HL-60/S4 treated with phorbol 12-myristate 13-acetate at 8.2 ng/mL for 4 days and 3 days (cell line): ENCODE results near the gene MAMLD1.

Experiments
- in situ Hi-C: fragments of 300-500 bp; cut with MboI; formaldehyde crosslinking; loops from 2 replicates; pipeline ENCODE4 v1.15.0; 2022; ENCODE audit warnings: low sequenced_read_pairs

Gene MAMLD1

DNA sequence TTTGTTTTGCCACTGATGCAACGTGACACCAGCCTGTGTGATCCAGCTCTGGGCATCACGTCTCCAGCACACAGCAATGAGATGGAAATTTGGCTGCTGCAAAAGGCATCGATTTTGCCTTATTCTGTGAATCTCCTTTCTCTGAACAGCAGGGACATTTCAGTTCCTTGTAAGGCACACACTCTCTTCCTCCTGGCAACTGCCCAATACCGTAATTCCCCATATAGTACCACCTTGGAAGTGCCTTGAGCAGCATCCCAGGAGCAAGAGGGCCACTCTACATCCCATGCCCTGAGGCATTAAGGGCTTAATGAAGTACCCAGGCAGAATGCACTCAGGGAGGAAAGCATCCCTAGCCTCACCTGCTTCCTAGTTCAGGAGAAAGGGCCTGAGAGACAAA is 10.5 kb upstream of the MAMLD1 start:
- in situ Hi-C loops = no loop called here

DNA sequence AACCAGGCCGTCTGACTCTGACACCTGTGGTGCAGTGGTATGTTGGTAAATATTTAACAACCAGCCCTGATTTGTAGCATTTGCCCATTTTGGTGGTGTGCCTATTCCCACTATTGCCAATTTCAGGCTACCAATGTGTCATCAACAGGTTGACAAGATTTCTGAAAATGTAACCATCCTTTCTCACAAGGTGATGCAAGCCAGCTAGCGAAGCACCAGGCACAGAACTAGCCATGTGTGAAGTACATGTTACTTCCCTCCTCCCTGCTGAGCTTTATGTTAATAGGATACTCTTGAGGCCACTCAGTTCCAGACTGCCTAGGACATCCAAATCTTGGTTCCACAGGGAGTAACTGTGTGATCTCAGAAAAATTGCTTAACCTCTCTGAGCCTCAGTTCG is 7.2 kb upstream of the MAMLD1 start:
- in situ Hi-C loops = no loop called here

DNA sequence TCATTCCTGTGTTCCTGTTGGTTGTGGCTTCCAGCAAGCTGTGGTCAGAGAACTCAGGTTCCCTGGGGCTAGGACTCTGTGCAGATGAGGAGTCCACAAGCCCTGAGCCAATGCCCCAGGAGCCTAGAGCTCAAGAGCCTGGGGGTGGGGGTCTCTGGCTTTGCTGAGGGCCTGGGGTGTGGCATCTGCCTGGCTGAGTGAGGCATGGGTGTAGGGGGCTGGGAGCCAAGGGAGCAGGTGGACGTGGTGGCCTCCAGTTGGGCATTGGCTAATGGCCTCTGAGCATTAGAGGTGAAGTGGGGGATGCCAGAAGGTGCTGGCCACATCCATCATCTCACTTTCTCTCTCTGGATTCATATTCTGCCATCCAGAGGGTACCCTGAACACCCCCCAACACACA is 5.3 kb upstream of the MAMLD1 start:
- in situ Hi-C loops = no loop called here

DNA sequence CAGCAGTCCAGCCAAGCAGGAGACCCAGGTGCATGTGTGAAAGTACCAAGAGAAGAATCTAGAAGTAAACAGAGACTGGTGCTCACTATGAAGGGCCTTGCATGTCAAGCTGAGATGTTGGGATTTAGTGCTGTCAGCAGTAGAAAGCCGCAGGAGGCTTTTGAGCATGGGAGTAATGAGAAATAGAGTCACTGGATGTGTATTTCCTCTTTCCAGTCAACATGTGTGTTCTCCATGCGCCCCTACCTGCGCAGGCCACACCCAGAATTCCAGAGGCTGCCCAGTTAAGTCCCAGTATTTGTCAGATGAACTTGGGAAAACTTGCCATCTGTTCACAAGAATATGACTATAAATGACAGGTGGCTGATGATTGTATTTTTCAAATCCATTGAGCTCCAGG is 4.5 kb upstream of the MAMLD1 start:
- in situ Hi-C loops = no loop called here

DNA sequence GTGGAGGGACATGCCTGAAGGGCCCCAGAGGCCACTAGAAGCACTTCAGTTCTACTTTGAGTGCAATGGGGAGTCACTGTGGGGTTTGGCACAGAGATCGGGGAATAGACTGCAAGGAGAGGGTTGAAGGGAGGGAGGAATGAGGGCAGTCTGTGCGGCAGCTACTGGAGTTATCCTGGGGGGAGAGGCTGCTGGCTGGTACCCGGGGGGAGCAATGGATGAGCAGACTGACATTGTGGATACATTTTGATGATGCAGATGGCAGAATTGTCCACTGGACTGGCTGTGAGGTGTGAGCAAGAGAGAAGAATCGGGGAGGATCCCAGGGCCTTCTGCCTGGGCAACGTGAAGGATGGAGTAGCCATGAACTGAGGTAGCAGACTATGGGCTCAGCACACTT is 2.8 kb upstream of the MAMLD1 start:
- in situ Hi-C loops = no loop called here

DNA sequence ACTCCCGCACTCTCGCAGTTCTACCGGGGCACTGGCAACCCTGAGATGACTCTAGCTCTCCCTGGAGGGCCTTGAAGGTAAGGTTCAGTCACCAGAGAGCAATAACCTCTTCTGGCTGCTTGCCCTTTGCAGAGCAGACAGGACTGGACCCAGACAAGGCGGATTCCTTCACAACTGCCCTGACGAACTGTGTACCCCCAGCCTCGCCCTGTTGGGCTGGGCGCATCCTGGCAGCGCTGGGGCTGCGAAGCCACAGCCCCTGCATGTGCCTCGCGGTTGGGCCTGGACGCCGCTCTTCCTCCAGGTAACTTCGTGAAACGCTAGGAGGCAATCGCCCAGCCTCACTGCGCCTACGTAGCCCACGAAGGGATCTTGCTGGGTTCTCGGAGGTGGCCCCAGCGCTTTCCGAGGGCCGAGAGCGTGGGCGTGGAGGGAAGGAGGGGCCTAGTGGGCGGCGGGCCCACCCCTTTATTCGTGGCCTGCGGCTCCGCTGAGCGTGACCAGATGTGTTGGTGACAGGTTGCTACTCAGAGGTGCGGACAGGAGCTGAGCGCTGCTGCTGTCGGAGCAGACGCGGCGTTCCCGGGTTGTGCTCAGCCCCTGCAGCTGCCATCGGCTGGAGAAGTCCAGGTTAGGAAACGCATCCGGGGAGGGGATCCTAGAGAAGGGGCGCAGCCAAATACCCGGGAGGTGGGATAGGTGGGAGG is 1.9 kb upstream of the MAMLD1 start:
- in situ Hi-C loops = no loop called here

DNA sequence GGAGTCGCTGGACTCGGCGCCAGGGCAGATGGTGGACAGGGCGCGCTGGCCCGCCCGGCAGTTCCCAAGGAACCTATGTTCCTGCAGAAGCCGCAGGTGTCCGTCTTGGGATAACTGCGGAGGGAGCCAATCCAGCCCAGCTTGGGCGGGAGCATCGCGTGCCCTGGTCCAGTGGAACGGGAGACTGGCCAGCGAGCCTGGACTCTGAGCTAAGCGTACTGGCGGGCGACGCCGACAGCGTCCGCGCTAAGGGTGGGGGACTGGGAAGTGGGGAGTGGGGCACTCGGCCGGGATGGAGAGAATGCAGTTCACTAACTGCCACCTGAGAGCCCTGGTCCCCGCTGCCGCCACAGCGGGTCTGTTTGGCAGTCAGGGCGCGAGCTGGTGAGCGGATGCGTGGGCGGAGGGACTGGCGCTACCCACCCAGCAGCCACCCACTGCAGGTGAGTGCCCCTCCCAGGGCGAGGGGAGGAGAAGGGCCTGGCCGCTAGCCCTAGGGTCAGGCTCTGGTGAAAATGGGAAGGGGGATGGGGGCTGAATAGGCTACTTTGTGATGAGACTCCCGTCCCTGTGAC is 1.3 kb upstream of the MAMLD1 start:
- in situ Hi-C loops = no loop called here

DNA sequence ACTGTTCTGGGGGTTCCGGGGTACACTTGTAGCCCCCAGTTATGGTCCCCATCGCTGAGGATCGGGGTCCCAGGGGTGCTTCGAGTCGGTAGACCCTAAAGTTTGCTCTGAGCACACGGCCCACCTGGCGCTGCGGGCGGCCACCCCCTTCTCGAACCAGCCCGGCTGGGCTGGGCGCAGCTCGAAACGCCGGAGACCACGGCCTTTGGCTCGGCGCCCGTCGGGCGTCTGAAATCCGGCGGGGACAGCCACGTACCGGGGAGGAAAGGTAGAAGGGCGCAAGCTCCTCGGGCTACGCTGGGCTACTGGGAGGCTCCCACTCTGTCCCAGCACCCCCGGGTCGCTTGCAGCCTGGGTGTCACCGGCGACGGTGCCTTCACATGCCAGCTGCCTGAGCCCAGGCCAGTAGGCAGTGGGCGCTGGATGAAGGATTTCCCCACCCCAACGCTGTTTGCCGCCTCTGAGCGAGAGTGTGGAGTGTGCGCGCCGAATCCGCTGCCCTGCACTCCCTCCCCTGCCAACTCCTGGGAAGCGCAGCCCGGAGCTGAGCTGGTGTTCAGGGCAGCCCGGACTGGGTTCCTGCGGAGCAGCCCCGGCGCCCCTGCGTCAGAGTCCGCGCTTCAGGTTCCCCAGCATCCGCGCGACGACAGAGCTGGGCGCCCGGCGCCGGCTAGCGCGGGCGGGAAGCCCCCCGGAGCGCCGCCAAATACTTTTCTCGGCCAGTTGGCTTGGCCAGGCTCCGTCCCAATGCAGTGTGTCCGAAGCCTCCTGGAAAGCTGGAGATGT is 637 bp downstream of the MAMLD1 start:
- in situ Hi-C loops = no loop called here

DNA sequence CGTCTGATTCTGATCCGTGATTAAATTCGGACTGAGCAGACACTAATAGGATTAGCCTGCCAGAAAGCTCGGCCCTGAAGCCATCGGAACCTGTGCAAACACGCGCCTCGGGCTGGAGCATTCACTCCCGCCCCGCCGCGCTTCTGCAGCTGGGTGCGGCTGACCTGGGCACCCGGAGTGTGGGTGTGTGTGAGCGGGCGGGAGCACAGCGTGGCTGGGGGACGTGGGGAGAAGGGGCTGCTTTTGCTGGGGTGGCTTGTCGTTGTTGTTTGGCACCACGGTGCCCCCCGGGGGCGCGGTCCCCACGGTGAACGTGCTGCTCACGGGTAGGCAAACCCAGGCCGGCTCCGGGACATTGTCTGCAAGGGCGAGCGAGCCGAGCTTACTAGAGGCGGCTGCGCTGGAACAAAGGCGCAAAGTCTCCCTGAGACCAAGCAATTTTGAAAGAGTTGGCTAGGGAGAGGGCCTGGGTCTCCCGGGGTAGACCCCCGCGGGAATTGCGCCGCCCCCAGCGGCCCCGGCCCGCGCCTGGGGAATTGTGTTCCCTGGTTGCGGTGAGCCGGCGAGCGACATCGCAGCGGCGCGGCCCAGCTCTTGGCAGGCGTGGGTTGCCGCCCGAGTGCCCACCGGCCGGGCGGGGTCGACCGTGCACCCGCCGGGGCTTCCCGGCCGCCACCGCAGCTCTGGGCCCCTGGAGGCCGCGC is 1.4 kb downstream of the MAMLD1 start:
- in situ Hi-C loops = no loop called here

DNA sequence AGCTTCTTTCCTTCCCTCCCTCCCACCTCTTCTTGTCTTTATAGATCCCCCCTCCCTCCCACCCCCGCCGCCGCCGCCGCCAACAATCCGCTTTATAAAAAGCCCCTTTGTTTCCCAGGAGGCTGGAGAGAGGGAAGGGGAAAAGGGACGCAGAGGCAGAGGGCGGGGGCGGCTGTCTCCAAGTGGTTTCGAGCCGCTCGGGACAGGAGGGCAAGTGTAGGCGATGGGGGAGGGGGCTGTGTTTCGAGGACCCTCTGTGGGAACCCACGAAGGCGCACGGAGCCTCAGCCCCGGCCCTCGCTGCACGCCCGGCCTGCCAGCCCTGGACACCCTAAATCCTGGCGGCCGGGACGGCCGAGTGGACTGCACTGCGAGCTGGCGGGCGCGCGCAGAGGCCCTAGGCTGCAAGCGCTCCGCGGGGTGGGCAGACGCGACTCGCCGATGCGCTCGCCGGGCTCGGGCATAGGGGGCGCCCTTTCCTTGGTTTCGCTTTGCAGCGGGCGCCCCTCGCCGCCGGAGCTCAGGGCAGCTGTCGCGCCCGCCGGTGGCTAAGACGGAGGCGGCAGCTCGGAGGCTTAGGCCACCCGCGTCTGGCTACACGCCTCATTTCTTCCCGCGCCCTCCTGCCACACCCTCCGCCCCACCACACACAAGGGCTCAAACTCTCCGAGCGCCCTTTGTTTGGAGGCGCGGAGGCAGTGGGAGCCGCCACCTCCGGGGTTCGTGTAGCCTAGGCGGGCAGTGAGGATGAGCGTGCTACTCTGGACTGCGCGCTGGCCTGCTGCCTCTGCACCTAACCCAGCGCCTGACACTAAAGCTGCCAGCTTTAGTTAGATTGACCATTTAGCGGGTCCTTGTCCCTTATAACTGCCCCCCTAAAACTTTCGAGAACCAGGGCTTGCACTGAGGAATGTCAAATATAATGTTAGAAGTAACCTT is 2.2 kb downstream of the MAMLD1 start:
- in situ Hi-C loops = no loop called here

DNA sequence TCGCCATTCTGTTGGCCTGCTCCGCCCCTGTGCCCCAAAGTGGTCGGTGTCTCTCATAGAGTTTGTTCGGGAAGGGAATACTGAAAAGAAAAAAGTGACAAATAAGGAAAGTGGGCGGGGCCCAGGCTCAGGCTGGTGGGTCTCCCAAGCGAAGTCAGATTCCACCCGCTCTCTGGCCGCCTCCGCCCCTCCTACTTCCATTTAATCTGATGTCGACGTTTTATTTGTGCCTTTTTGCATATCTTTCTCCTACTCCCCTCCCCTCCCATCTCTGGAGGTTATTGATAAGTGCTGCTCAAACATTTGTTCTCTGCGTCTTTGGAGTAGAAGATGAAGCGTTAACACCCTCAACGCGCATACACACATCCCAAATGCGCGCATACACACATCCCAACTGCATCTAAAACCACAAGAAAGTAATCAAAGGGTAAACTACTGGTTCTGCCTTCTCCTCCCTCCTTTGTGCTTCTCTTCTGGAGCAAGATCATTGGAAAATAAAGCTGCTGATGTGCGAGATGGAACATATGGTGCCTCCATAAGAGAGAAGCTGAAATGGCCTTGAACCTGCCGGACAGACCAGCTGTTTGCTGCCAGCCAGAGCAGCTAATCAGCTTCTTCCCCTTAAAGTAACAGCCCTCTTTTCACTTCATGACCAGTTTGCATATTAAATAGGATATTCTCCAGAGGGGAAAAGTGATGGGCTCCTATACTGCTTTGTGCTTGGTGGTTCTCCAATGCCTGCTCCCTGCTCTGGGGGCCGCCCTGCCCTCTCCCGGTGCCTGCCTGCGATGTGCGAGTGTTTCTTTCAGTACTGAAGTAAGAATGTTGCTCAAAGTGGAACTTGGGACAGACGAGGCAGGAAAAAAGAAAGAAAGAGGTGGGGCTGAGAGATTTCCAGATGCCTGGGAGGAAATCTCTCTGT is 3.1 kb downstream of the MAMLD1 start:
- in situ Hi-C loops = no loop called here

DNA sequence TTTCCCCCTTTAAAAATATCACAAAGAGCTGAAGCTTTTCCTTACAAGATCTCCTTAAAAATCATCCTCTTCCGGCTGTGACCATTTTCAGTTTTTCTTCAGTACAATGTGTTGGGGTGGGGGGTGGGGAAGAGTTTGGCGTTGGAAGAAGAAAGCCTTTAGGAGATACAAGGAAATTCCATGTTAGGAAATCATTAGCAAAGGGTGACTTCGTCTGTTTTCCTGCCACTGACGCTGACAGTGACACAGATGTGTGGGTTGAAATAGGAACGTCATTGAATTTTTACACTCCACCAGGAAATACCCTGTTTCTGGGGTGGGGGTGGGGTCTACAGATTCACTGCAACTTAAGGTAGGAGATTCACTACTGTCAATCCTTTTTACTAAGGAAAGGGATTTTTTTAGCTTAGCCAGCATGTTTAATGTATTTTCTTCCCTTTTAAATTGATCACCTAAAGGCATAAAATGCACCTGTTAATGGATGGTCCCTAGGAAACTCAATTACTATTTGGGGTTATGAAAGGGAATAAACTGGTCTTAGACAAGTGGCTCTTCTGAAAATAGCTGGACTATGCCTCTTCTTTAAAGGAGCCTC is 3.9 kb downstream of the MAMLD1 start:
- in situ Hi-C loops = no loop called here

DNA sequence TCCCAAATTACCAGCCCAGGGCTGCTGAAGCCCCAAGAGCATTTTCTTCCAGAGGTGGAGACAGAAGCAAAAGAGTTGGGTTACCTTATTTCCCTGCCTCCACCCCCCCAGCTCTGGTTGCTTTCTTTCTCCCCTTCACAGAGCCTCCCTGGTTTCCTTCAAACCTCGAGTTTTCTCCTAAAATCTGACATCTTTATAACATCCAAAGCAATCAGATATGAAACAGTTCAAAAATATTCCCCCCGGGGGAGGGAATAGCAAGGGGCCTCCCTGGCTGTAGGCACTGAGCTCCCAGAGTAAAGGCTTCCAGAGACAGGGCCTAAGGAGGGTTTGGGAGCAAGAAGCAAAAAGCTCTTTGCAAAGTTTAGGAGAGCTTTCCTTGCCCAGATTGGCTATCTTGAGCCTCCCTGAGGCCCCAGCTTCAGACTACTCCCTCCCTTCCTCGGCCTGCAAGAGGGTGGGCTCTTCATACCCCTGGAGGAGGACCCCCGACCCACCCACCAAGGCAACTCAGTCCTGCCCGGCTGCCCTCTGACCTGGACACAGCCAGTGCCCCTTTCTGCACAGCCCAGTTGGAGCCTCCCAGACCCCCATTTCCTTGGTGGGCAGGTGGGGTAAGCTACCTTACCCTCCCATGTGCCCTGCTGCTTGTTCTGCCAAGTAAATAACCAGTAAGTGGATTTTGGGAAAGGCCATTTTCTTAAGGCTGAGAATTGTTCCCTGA is 7.6 kb downstream of the MAMLD1 start:
- in situ Hi-C loops = no loop called here

DNA sequence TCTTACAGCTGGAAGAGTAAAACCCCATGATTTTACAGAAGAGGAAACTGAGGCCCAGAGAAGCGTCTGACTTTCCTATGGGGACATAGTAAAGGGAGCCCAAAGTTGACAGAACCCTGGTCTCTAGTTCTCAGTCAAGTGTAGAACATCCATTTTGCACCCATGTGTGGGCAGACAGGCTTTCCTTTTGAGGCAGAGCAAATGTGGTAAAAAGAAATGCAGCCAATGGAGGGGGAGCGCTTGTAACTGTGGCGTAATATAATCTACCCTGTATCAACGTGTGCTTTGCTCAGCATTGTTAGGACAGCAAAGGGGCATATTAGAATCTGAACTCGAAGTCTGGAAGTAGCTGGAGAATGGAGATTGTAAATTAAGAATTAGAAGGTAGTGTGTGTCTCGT is 8.8 kb downstream of the MAMLD1 start:
- in situ Hi-C loops = no loop called here

DNA sequence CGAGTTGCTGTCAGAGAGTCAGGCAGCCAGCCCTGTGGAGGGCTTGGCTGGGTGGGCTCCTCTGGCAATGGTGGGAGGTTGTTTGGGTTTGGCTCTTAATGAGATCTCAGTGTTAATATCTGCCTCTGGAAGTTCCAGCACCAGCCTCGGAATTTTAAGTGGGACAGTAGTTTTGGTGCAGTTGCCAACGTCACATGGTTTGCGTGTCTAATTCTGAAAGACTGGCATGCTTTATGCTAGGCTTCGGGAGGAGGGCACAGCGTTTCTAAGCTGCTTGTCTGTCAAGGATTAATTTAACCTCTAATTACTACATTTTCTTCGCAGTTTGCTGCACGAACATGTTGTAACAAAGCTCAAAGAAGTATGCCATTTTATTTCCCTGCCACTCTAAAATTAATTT is 9.2 kb downstream of the MAMLD1 start:
- in situ Hi-C loops = no loop called here

DNA sequence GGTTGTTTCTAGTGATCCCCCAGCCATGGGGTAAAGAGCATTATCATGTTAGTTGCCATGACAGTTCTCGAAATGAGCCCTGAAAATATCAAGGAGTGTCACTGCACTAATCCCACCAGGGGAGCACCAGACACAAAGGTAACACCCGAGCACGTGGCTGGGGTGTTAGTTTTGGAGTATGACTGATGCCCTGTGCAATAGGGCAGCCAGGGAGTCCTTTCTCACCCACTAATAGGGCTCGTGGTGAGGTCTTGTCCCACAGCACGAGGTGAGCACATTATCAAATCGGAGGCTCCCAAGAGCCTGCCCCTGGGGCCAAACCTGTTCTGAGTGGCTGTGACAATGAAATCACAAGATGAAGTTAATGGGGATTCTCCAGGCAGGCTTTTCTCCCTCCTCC is 9.6 kb downstream of the MAMLD1 start:
- in situ Hi-C loops = no loop called here

DNA sequence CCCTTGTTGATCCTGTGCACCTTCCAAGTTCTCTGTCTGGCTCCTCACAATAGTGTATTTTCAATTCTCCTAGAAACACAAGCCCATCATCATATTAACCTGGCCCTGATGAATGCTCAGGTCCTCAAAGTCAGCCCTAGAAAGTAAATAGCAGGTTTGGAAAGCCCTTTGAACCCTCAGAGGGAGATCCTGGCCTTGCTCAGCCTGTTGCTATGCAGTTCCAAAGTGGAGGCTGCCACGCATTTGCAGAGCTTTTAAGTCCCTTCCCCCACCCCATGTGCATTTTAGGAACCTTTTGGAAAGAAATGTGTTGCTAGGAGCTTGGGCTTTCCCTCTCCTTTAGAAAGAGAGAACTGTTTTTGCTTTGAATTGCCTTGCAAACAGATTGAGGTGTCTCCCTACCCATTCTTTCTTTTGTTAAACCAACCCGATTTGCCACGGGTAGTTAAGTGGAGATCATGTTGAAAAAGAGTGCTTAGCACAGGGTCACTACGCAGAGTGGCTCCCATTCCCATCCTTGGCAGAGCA is 12.2 kb downstream of the MAMLD1 start:
- in situ Hi-C loops = no loop called here

DNA sequence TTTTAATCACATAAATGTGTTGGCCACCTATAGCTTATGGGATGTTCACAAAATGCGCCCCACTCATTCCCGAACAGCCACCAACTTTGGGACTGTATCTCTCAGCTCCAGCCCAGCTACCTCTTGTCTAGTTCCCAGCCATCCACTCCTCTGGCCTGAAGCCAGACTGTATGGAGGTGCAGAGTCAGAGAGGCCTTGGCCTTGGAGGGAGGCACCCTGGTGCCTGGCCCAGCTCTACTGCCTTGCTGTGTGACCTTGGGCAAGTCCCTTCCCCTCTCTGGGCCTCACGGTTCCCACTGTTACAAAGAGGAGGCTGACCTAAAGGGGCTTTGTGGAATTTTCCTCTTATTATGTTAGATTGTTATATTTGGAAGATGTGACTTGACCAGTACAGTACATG is 13.9 kb downstream of the MAMLD1 start:
- in situ Hi-C loops = no loop called here
